GM19452 (cell line): Measurements from ENCODE around the gene HTR1D.
"Not testable (repeated sequence)": the region's sequence is repeated elsewhere in the genome, so short reads cannot be mapped to it uniquely, and the experiment has no call there.

Experiments
- ATAC-seq: cut with Tn5 transposase; IDR thresholded peaks from one replicate; pipeline ENCODE4 v1.9.1; 2021; ENCODE audit not compliant: unreplicated experiment

Gene HTR1D

GRCh38 chr1:23221107-23221506, 3.8 kb upstream of the HTR1D start:
- no peak for ATAC-seq

GRCh38 chr1:23216771-23217420, 406 bp downstream of the HTR1D start:
- no peak for ATAC-seq

GRCh38 chr1:23215751-23216449, 1.4 kb downstream of the HTR1D start:
- no peak for ATAC-seq

- ATAC-seq, result no peak
Observed at GRCh38 chr1:23215291-23215690, 2.0 kb downstream of the HTR1D start.

- no peak for ATAC-seq
Observed at GRCh38 chr1:23214640-23215039, 2.7 kb downstream of the HTR1D start.

GRCh38 chr1:23211955-23212354, 5.3 kb downstream of the HTR1D start:
- no peak for ATAC-seq

DNA sequence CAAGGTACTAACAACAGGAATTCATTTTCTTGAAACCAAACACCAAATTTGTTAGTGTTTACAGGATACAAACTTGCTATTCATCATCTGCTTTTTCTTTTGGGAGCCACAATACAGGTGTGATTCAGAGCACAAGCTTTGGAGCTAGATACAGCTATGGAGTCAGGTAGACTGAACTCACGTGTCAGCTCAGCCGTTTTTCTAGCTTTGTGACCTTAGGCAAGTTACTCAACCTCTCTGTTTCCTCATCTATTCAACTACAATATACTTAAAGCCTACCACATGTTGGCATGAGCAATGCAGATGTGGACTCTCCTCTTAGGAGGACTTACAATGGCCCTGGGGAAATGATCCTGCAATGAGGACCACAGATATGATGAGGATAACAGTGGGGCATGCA, 6.3 kb downstream of the HTR1D start:
- no peak for ATAC-seq

DNA sequence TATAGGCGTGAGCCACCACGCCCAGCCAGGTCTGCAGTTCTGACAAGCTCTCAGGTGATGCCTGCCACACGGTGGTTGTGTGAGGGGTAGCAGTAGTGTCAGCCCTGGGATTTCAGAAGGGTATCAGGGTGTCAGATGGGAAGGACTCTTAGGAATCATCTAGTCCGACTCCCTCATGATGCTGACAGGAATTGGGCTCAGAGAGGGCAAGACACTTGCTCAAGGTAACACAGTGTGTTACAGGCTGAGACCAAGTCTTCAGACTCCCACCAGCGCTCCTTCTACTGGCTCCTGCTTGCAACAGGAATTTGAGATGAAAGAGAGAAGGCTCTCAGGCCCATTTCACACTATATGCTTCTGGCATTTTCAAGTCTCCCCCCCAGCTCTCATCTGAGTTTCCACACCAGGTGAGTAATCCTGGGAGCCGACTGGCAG, 6.9 kb downstream of the HTR1D start:
- no peak for ATAC-seq

DNA sequence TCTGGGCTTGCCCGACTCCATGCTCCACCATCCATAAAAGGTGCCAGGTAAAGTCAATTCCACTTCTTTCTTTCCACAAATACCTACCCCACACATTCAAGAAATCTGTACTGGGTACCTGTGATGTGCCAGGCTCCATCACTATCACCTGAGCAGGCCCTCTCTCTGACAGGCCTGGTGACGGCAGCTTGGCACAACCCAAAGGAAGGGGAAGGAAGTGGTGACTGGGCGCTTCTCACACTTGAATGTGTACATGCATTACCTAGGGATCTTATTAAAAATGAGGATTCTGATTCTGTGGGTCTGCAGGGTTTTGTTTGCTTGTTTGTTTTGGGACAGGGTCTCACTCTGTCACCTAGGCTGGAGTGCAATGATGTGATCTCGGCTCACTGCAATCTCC, 7.5 kb downstream of the HTR1D start:
- ATAC-seq, result no peak

GRCh38 chr1:23208527-23208926, 8.8 kb downstream of the HTR1D start:
- no peak for ATAC-seq

DNA sequence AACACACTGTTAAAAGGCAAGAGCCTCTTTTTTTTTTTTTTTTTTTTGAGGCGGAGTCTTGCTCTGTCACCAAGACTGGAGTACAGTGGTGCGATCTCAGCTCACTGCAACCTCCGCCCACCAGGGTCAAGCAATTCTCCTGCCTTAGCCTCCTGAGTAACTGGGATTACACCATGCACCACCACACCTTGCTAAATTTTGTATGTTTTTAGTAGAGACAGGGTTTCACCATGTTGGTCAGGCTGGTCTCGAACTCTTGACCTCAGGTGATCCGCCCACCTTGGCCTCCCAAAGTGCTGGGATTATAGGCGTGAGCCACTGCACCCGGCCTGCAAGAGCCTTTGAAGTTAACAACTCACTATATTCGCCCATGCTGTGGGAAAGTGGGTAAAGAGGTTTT, 9.6 kb downstream of the HTR1D start:
- ATAC-seq, result not testable (repeated sequence)

DNA sequence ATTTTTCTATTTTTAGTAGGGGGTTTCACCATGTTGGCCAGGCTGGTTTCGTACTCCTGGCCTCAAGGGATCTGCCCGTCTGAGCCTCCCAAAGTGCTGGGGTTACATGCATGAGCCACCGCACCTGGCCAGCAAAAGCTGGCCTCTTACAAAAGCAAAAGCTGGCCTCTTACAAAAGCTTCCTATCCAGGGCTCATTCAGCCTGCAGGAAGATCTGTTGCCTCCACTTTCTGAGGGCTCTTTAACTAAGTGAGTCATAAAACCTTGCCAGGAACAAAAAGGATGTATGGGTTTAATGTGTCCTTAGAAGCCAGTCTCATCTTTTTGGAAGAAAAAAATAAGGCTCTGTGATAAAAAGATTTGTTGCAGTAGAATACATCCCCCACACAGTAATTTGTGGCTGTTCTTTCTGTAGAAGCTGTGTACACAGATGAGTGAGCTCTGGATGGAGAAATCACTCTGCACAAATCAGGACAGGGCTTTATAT, 15.0 kb downstream of the HTR1D start:
- ATAC-seq, result no peak

GRCh38 chr1:23200883-23201282, 16.4 kb downstream of the HTR1D start:
- no peak for ATAC-seq

- ATAC-seq, result no peak
Observed at GRCh38 chr1:23198373-23198772, 18.9 kb downstream of the HTR1D start.

GRCh38 chr1:23196627-23197328, 20.5 kb downstream of the HTR1D start:
- ATAC-seq, result no peak

DNA sequence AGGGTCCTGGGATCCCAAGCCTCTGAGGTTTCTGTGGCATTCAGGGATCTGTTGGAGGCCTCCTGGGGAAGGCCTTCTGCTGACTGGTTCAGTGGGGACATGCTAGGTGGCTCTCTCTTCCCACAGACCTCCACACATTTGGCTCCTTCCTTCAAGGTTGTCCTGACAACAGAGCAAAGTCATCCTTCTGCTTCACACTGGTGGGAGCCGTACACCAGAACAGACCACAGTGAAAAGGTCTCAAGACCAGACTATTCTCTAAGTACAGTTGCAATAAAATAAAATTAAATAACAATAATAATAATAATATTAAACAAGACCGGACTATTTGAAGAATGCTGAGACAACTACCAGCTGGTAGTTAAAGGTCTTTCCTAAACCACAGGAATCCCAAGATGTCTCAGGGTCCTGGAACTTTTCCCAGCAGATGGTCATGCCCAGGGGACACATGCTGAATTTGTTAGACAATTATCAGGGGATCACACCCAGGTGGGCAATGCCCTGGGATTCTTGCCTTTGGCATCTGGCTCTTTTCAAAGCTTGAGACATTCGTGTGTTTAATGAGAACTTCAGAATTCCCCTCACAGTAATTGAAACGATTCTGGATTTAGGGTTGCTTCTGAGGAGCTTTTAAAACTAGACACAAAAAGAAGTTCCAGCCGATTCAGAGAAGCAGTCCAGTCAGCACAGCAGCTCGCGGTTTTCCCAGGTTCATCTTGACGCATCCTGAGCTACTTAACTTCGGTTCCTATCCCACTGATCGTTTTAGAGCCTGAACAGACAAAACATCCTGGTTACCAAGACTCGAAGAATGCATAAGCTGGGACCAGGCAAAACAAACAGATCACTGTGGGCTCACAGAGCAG, 22.9 kb downstream of the HTR1D start:
- ATAC-seq, result no peak

- no peak for ATAC-seq
Observed at GRCh38 chr1:23193391-23194118, 23.7 kb downstream of the HTR1D start.

DNA sequence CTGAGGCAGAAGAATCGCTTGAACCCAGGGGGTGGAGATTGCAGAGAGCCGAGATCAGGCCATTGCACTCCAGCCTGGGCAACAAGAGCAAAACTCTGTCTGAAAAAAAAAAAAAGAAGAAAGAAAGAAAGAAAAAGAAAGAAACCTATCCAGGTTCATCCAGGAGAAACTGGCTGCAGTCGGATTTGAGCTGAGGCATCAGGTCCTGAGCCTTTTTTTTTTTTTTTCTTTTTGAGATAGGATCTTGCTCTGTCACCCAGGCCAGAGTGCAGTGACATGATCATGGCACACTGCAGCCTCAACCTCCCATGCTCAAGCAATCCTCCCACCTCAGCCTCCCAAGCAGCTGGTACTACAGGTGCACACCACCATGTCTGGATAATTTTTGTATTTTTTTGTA, 26.1 kb downstream of the HTR1D start:
- no peak for ATAC-seq

- ATAC-seq, result not testable (repeated sequence)
Observed at GRCh38 chr1:23188936-23189452, 28.3 kb downstream of the HTR1D start.

DNA sequence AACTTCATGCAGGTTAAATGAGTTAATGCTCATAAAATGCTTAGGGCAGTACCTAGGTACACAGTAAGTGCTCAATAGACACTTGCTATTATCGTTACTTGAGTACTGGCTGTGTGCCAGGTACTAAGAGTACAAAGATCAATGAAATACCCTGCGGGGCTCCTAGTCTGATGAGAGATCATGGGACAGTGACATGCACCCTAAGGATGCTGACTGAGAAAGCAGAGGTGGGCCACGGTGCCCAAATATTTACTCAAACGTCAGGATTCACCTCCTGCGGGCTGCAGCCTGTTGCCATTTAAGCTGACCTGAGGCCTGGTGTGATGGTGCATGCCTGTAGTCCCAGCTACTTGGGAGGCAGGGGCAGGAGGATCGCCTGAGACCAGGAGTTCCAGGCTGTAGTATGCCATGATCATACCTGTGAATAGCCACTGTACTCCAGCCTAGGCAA, 28.8 kb downstream of the HTR1D start:
- ATAC-seq, result no peak
